DMS153 (cell line): ENCODE results near the gene CPLANE2.
"Not testable (repeated sequence)": the region's sequence is repeated elsewhere in the genome, so short reads cannot be mapped to it uniquely, and the experiment has no call there.

Experiments
- DNase-seq: peaks from one replicate; lab custom pipeline; 2025; lab: John Stamatoyannopoulos, UW

Gene CPLANE2

DNA sequence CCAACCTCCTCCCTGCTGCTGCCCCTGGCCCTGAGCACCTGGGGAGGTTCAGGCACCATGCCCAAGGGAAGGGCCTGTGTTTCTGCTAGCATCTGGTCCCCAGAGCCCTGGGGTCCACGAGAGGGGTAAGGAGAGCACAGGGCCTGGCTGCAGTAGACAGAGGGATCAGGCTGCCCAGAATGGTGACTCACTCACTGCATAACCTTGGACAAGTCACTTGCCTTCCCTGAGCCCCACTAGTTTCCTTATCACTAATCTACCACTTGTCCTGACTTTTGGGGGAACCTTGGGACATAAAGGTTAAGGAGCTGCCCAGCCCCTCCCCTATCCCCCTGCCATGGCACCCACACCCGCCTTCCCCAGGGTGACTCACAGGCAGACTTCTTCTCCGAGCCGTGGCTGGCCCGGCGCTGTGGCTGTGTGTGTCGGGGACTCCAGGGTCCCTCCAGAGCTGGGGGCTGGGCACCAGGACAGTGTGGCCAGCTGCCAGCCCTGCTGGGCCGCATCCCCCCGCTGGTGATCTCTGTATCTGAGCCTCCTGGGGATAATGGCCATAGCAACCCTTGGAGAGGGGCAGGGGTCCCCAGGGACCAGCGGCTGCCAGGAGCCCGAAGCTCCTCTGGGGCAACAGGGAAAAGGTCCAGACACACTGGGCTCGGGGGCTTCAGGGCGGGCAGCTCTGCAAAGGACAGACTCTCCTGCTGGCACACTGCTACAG, 28.6 kb downstream of the CPLANE2 start:
- DNase-seq, result no peak

DNA sequence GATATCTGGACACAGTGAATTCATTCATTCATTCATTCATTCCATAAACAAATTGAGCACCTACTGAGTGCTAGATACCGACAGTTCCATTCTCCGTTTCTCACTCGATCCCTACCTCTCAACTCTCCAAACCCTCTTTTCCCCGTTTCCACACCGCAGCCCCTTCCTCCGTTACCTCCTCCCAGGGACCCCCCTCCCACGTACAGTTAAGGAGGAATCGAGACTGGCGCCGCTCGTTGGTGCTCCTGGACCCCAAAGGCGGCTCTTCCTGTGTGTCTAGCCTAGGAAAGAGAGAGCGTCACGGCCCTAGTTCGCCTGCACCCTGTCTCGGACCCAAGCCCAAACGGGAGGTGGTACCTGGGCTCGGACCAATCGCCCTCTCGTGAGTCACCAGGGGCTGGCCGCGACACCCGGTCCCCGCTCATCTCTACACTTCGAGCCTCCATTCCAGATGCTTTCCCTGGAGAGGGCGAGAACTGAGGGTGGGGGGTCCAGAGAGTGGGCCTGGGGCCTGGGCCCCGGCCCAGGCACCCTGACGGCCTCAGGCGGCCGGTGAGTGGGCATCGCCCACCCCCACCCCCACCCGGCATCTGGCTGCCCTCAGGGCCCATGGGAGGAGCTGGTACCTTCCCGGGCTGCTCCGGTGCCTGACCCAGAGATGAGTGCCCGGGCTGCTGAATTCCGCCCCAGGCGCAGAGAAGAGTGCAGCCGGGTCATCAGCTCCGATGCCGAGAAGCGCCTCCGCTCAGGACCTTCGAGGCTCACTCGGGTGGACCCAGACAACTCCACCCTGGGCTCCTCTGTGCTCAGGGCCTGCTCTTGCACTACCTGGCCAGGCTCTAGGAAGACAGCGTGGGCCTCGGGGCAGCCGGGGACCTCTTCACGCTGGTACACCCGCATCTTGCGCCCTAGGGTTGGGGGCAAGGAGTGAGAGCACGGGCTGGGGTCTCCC, 29.4 kb downstream of the CPLANE2 start:
- DNase-seq, result no peak

- peak; percentile 96 for DNase-seq
Observed at GRCh38 chr1:16206547-16207317, 30.3 kb downstream of the CPLANE2 start.

- no peak for DNase-seq
Observed at GRCh38 chr1:16205891-16206546, 31.0 kb downstream of the CPLANE2 start.

GRCh38 chr1:16205334-16205671, 31.7 kb downstream of the CPLANE2 start:
- no peak for DNase-seq

GRCh38 chr1:16204634-16205333, 32.2 kb downstream of the CPLANE2 start:
- no peak for DNase-seq

GRCh38 chr1:16204216-16204615, 32.8 kb downstream of the CPLANE2 start:
- DNase-seq, result no peak

- no peak for DNase-seq
Observed at GRCh38 chr1:16203550-16203949, 33.4 kb downstream of the CPLANE2 start.

- DNase-seq, result no peak
Observed at GRCh38 chr1:16202281-16203210, 34.4 kb downstream of the CPLANE2 start.

- DNase-seq, result no peak
Observed at GRCh38 chr1:16199700-16200099, 37.3 kb downstream of the CPLANE2 start.

DNA sequence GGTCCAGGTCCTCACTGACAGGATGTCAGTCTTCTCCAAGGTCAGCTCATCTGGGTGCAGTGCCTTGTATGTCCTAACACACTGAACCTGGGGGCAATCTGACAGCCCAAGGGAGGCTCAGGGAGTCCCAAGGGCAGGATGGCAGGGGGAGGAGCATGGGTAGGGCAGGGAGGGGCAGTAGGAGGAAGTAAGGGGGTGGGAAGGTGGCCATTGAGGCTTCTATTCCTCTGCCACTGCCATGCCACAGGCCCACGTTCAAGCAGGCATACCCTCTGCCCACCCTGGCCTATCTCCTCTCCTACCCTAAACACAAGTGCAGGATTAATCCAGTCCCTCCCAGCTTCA, 37.9 kb downstream of the CPLANE2 start:
- no peak for DNase-seq

- DNase-seq, result no peak
Observed at GRCh38 chr1:16198444-16199156, 38.4 kb downstream of the CPLANE2 start.

GRCh38 chr1:16196874-16197273, 40.1 kb downstream of the CPLANE2 start:
- DNase-seq, result no peak

GRCh38 chr1:16196139-16196538, 40.8 kb downstream of the CPLANE2 start:
- not testable (repeated sequence) for DNase-seq

DNA sequence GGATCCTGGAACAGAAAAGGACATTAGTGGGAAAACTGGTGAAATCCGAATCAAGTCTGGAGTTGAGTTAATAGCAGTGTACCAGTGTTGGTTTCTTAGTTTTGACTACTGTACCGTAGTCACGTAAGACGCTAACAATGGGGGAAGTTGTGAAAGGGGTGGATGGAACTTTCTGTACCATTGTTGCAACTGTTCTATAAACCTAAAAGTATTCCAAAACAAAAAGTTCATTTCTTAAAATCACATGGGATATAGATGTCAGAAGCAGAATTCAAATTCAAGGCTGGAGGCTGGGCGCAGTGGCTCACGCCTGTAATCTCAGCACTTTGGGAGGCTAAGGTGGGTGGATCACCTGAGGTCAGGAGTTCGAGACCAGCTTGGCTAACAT, 41.5 kb downstream of the CPLANE2 start:
- no peak for DNase-seq

GRCh38 chr1:16191916-16192546, 45.0 kb downstream of the CPLANE2 start:
- no peak for DNase-seq

- DNase-seq, result no peak
Observed at GRCh38 chr1:16191309-16191708, 45.7 kb downstream of the CPLANE2 start.

- DNase-seq, result no peak
Observed at GRCh38 chr1:16189921-16190621, 46.9 kb downstream of the CPLANE2 start.

- DNase-seq, result no peak
Observed at GRCh38 chr1:16189003-16189402, 48.0 kb downstream of the CPLANE2 start.
